ENCODE measurements around the gene S100A9. TPM values are rescaled to one million over a fixed set of nuclear protein-coding genes. Genes with fewer than 3 reads are reported as not detected.

S100A9 gene
- total and polyA plus RNA-seq, 2 experiments from 2014 or later = not detected

DNA sequence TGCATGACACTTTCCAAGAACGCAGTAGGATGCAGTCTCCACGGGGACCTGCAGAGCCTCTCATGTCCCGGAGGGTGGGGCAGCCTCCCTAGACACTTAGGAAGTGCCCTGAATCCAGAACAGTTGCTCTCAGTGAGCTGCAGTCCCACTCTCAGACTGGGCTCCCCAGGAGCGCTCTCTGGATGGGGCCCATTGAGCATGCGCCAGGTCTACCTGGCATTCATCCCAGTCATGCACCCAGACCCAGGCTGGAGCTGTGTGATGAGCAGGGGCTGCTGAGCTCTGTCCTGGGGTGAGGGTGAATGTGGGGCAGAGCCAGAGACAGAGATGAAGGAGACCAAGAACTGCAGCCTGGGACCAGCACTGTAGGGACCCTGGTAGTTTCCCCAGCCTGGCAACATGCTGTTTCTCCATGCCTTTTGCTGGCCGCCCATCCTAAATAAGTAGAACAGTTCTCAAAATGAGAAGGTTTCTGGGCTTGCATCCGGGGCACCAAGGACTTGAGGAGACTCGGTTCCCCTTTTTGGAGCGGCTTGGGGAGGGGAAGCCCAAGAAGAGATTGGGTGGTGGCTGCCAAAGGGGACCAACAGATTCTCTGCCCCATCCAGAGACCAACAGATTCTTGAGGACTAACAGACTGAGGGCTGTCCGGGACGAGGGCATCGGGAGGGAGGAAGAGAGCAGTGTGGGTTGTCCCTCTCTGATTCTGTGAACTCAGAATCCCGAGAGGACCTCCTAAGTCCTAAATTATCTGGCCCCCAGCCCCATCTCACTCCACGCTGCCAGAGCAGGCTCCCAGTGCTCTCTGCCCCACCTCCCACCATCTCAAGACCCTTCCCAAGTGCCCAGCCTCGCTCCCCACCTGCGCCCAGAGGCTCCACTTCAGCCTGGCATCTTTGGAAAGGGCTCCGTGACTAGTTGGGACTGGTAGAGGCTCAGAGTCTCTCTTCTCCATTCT is 8.0 kb upstream of the S100A9 start:
- DNase-seq (ENCODE audit: low spot score) (no peak), ATAC-seq (no peak)
- H3K36me3 Mint-ChIP-seq (ENCODE audit: low read depth) = no peaks in the 10 kb centered on the region
- no peaks in the 10 kb centered on the region for H4K20me1 ChIP-seq (replicated peaks; ENCODE audit: insufficient read depth)
- no peaks in the 10 kb centered on the region for H3K9me2 ChIP-seq (ENCODE audit: insufficient read depth)
- H3K4me1 Mint-ChIP-seq = peaks cover under 1% of the 10 kb centered on the region; the same call in 1 of the 3 replicates
- H3K9me3 Mint-ChIP-seq = no peaks in the 10 kb centered on the region
- peaks cover 10% of the 10 kb centered on the region for H3K27me3 Mint-ChIP-seq (ENCODE audit: insufficient read depth, low read depth, poor library complexity)
- no peak overlapping the region for H3K4me3 Mint-ChIP-seq
- no peaks in the 10 kb centered on the region for H3K4me1 ChIP-seq (ENCODE audit: insufficient read depth)
- no peaks in the 10 kb centered on the region for H3K36me3 ChIP-seq (ENCODE audit: insufficient read depth)
- no peak overlapping the region for H3K4me3 ChIP-seq
- no peak overlapping the region for H2AFZ ChIP-seq
- H3K27ac ChIP-seq (ENCODE audit: low read depth) = no peak overlapping the region
- no peaks in the 10 kb centered on the region for H3K27me3 ChIP-seq (ENCODE audit: insufficient read depth)
- H3K4me2 ChIP-seq = no peak overlapping the region
- TF ChIP-seq POLR2AphosphoS5 (IDR thresholded peaks at IDR 0.05; ENCODE audit: low read depth) (no peak), ETS1 (IDR thresholded peaks at IDR 0.05) (no peak)
- H3K79me2 ChIP-seq (replicated peaks; ENCODE audit: insufficient read depth) = no peaks in the 10 kb centered on the region
- no peaks in the 10 kb centered on the region for H3F3A ChIP-seq (replicated peaks; ENCODE audit: low read depth)
- H3K27ac Mint-ChIP-seq = no peak overlapping the region

DNA sequence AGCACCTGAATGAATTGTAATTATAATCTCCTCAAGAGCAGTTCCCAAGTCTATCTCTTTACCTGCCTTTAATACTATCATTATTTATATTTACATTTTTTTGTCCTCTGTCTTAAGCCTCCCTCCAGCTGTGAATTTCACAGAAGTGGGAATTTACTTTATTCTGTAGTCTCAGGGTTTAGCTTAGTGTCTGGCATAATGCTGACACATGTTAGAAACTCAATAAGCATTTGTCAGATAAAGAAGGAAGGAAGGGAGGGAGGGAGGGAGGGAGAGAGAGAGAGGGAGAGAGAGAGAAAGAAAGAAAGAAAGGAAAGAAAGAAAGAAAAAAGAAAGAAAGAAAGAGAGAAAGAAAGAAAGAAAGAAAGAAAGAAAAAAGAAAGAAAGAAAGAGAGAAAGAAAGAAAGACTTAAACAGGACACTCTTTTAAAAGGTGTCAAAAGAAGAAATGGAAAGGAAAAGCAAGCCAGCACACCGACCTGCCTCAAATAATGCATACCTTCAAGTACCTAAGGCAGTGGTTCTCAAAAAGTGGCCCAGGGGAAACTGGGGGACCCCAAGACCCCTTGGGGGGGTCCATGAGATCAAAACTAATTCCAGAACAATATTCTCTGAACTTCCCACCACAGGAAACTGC is 7.2 kb upstream of the S100A9 start:
- no peaks in the 10 kb centered on the region for H4K20me1 ChIP-seq (replicated peaks; ENCODE audit: insufficient read depth)
- H3K4me2 ChIP-seq = no peak overlapping the region
- no peak overlapping the region for H3K27ac ChIP-seq (ENCODE audit: low read depth)
- no peak for ATAC-seq
- no peaks in the 10 kb centered on the region for H3K27me3 ChIP-seq (ENCODE audit: insufficient read depth)
- DNase-seq (ENCODE audit: low spot score) = no peak
- no peak overlapping the region for H3K4me3 ChIP-seq
- Mint-ChIP-seq H3K4me3 (no peak overlapping the region), H3K27ac (no peak overlapping the region), H3K4me1 (no peaks in the 10 kb centered on the region), H3K9me3 (no peaks in the 10 kb centered on the region), H3K36me3 (ENCODE audit: low read depth) (no peaks in the 10 kb centered on the region), H3K27me3 (ENCODE audit: insufficient read depth, low read depth, poor library complexity) (peaks cover 10% of the 10 kb centered on the region)
- H3F3A ChIP-seq (replicated peaks; ENCODE audit: low read depth) = no peaks in the 10 kb centered on the region
- no peak overlapping the region for H2AFZ ChIP-seq
- H3K36me3 ChIP-seq (ENCODE audit: insufficient read depth) = no peaks in the 10 kb centered on the region
- no peaks in the 10 kb centered on the region for H3K4me1 ChIP-seq (ENCODE audit: insufficient read depth)
- H3K79me2 ChIP-seq (replicated peaks; ENCODE audit: insufficient read depth) = no peaks in the 10 kb centered on the region
- H3K9me2 ChIP-seq (ENCODE audit: insufficient read depth) = no peaks in the 10 kb centered on the region
- TF ChIP-seq NANOG (IDR thresholded peaks at IDR 0.05; ENCODE audit: borderline replicate concordance) (no peak), ZNF114 (CRISPR knock-in tag; IDR thresholded peaks at IDR 0.05) (no peak), EZH2 (IDR thresholded peaks at IDR 0.05; ENCODE audit: low read depth, unreplicated experiment) (no peak), ETS1 (IDR thresholded peaks at IDR 0.05) (no peak), REST (IDR thresholded peaks at IDR 0.05; ENCODE audit: unreplicated experiment) (no peak), JUNB (IDR thresholded peaks at IDR 0.05; ENCODE audit: unreplicated experiment) (no peak), STAT1 (IDR thresholded peaks at IDR 0.05; ENCODE audit: unreplicated experiment) (no peak), POLR2AphosphoS5 (IDR thresholded peaks at IDR 0.05; ENCODE audit: low read depth) (no peak), CREB1 (CRISPR knock-in tag; IDR thresholded peaks at IDR 0.05; ENCODE audit: low read depth) (no peak), ZNF331 (CRISPR knock-in tag; IDR thresholded peaks at IDR 0.05; ENCODE audit: low read depth) (no peak)
- TF ChIP-seq, protein P1, sequence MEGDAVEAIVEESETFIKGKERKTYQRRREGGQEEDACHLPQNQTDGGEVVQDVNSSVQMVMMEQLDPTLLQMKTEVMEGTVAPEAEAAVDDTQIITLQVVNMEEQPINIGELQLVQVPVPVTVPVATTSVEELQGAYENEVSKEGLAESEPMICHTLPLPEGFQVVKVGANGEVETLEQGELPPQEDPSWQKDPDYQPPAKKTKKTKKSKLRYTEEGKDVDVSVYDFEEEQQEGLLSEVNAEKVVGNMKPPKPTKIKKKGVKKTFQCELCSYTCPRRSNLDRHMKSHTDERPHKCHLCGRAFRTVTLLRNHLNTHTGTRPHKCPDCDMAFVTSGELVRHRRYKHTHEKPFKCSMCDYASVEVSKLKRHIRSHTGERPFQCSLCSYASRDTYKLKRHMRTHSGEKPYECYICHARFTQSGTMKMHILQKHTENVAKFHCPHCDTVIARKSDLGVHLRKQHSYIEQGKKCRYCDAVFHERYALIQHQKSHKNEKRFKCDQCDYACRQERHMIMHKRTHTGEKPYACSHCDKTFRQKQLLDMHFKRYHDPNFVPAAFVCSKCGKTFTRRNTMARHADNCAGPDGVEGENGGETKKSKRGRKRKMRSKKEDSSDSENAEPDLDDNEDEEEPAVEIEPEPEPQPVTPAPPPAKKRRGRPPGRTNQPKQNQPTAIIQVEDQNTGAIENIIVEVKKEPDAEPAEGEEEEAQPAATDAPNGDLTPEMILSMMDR (conservative IDR thresholded peaks at IDR 0.05; ENCODE audit: low read depth in 2 of 2) = no peak
